ENCODE data around the gene APP.
"Not testable (repeated sequence)": the region's sequence is repeated elsewhere in the genome, so short reads cannot be mapped to it uniquely, and the experiment has no call there.

Gene APP

DNA sequence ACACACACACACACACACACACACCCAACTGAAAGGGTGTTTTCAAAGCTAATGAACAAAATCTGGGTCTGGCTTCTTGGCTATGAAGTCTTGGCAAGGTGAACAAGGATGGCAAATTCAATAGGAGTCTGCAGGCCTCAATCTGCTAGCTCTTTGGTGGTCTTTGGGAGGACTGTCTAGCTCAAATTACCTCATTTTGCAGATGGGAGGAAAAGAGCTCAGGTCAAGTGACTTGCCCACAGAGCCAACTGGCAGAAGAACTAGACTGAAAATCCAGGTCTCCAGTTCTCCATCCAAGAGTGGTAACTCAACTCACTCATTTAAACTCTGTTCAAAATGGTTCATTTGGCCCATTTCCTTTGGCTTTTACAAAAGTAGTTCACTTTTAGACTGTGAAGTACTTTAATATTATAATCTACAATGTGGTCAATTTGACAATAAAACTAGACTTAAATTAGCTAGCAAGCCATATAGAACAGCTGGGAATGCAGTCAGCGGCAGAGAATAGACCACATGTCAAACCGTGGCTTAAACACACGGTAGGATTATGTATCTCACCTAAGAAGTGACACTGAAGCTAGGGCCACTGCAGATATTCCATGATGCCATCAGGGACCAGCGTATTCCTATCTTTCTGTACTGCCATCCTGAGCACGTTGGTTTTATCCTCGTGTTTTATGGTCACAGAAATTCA is 112.9 kb downstream of the APP start:
- peak; percentile 73 for DNase-seq

- no peak for DNase-seq
These were observed 114.7 kb downstream of the APP start for GRCh38 chr21:26055841-26056264.

DNA sequence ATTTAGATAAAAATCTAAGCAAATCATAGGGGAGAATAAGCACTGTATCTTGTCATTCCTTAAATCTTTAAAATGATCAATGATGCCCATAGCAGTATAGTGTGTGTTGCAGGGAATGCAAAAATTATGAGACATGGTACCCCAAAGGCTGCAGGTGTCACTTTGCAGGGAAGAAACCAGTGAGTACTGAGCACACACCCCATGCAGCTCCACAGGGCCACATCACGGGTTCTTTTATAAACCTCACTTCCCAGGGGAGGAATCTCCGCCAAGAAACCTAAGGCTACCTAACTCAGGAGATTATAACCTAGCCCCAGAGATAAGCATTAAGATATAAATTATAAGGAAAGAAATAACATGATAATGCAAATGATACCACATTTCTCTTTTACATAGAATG is 115.6 kb downstream of the APP start:
- DNase-seq, result no peak

DNA sequence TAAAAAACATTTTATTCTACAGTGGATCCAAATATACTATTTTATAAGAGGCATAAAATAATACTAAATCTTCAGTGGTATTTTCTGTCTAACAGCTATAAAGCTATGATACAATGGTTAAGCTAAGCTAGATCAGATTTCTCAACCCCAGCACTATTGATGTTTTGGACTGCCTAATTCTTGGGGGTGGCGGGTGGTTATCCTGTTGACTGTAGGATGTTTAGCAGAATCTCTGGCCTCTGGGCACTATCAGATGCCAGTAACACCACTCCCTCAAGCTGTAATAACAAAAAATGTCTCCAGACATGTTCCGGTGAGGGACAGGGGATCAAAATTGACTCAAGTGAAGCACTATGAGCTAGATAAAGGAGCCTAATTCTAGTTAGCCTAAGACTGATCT is 118.5 kb downstream of the APP start:
- DNase-seq, result no peak

DNA sequence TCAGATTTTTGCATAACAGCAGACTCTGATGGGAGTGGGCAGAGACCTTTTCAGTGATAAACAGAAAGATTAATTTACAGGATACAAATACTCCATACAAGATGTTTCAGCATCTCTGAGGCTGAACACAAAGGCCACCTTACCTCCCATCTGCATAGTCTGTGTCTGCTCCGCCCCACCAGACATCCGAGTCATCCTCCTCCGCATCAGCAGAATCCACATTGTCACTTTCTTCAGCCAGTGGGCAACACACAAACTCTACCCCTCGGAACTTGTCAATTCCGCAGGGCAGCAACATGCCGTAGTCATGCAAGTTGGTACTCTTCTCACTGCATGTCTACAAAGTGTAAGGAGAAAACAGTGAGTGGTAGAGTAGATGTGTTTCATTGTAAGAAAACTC is 119.7 kb downstream of the APP start:
- DNase-seq, result no peak

GRCh38 chr21:26049803-26050202 is 120.8 kb downstream of the APP start:
- no peak for DNase-seq

DNA sequence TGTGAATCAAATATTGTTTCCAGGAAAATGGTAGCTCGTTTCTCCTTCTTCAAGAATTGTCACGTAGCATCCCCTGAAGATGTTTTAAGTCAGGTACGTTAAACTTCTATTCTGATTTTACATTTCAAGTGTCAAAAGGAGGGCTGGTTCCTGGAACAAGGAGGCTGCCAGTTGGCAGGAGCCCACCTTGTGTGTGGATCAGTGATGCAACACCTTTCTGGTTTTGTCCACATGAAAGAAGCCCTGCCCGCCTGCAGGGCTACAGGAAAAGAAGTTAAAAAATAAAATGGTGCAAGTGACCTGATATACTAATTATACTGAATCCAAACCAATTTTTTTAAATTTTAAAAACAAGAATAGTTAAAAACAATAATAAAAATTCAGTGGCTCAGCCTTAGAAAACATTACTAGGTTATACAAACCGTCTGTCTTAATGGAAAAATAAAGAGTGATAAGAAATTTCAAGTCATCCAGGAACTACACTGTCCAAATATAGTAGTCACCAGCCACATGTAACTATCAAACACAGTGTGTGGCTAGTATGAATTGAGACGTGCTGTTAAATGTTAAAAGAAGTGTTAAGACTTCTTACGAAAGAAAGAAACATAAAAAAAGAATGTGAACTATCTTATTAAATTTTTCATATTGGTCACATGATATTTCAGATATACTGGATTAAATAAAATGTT is 123.1 kb downstream of the APP start:
- no peak for DNase-seq

DNA sequence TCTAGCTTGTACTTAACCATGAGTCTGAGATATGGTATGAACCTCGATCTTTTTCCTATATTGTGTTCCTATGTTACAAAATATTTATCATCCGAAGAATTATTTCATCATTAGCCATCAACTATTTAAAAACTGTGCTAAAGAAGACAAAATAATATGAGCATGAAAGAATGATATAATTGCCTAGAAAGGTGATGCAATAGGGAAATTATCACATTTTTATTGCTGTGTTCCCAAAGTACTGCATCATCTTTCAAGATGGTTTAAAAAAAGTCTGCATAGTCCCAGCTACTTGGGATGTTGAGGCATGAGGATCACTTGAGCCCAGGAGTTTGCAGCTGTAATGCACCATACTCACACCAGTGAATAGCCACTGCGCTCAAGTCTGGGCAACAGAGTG is 126.7 kb downstream of the APP start:
- no peak for DNase-seq

GRCh38 chr21:26042181-26042876 is 128.2 kb downstream of the APP start:
- no peak for DNase-seq

- DNase-seq, result no peak
These were observed 129.0 kb downstream of the APP start for GRCh38 chr21:26041431-26042180.

DNA sequence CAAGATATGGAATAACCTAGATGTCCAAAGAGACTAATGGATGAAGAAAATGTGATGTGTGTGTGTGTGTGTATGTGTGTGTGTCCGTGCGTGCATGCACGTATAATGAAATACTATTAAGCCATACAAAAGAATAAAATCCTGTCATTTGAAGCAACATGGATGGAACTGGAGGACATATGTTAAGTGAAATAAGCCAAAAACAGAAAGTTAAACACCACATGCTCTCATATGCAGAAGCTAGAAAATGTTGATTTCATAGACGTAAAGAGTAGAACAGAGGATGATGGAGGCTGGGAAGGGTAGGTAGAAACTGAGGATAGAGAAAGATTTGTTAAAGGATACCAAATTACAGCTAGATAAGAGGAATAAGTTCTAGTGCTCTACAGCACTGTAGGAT is 133.7 kb downstream of the APP start:
- no peak for DNase-seq

DNA sequence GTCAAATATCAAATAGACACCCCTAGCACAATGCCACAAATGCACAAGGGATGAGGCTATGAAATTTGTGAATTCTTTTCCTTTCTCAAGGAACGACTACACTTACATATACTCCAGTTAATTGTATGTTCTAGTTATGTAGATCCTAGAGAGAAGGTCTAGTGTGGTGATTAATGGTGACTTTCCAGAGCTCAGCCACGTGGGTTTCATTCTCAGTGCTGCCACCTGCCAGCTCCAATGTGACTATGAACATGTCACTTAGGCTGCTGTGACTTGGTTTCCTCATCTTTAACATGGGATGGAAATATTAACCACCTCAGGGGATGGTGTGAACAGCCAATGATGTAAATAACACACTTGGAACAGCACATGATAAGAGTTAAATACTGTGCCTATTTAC is 138.3 kb downstream of the APP start:
- DNase-seq, result no peak

DNA sequence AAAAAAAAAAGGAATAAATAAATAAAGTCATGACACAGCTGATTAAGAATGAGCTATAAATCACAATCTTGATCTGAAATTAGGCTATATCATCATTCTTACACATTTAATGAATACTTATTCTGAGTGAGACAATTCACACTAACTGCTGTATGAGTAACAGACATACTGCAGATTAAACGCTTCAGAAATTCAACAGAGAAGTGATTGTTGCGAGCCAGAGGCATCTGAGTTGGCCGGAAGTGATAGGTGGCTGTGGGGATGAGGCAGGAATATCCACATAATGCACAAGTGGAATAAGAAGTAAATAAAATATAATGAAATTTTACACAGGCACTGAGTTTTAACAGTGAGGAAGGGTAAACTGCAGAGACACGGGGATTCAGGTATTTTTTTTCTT is 142.4 kb downstream of the APP start:
- DNase-seq, result no peak

GRCh38 chr21:26027696-26028095 is 142.9 kb downstream of the APP start:
- no peak for DNase-seq

DNA sequence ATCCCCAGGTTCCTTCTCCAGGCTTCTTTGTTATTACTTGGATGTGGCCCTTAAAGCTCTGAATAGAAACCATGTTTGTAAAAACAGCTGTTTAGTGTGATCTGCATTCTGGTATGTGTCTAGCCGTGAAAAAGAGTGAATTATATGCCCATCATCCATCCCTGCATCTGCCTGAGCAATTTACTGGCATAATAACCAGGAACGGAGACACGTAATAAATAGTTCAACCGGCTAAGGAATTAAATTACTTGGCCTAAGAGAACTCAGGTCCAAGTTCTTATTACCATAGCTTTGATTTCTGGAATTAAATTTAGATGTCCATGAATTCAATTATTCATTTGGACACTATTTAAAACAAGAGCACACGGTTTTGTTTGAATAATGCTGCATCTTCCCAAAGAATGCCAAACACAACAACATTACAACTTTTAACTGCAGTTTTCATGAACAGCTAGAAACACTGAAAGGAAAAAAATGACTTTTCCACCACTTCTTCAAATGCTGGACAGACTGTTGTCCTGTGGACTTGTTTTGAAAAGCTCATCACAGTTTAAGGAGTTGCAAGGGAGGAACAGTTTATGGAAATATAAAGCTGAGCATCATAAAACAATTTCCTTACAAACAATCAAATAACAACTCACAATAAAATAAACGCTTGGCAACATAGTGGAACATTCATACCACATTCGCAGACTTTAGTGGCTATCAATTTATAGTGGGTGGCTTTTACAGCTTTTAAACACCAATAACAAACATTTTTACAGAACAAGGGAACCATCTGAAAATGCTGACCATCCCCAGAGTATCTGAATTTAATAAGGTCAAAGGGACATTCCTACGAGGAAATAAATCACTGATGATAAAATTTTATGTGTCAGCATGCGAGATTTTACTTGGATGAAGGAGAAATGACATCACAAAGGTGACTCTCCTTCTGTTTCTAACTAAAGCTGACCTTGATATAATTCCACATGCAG is 144.7 kb downstream of the APP start:
- no peak for DNase-seq

- not testable (repeated sequence) for DNase-seq
These were observed 147.2 kb downstream of the APP start for GRCh38 chr21:26023406-26023805.

- DNase-seq, result not testable (repeated sequence)
These were observed 147.8 kb downstream of the APP start for GRCh38 chr21:26022598-26023337.

- no peak for DNase-seq
These were observed 150.1 kb downstream of the APP start for GRCh38 chr21:26020510-26020909.

- no peak for DNase-seq
These were observed 150.5 kb downstream of the APP start for GRCh38 chr21:26020081-26020480.

DNA sequence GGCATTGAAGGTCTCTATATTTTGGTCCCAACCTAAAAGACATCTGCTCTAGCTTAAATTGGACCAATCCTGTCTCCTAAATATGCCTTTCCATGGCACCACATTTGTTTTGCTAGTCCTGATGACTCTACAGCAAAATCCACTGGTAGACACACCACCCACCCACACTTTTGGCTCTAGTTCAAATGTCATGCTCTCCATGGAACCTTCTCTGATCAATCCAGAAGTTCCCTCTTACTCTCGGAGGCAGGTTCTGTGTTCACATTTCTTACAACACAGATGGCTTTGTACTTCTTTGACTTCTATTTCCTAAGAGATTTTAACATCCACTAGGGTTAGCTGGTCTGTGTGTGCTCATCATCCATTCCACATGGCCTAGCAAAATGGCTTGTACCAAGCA is 151.3 kb downstream of the APP start:
- no peak for DNase-seq

DNA sequence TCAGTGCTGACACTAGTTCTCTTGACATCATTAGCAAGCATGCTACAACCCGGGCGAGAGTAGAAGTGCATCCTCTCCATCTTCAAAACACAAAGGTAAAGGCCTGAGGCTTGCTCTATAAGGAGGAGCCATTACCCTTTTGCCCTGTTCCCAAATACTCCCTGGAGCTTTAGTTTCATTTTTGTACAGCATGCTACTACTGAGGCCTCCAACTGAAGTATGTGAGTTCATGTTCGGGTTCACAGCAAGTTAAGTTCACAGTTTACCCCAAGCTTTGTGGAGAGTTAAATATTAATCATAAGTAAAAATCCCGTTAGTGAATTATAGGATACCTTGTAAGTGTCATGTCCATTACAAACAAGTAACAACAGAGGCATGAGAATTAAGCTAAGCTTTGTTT is 156.6 kb downstream of the APP start:
- no peak for DNase-seq
